Activated CD8-positive, alpha-beta T cell treated with anti-CD3 and anti-CD28 coated beads, Interleukin-2, amount 10 ng/mL, durations not matched to agents 7 days and 5 days (primary cell): ENCODE data around the gene MRPL39. TPM values are rescaled to one million over a fixed set of nuclear protein-coding genes. Genes with fewer than 3 reads are reported as not detected.
"Not testable (repeated sequence)": the region's sequence is repeated elsewhere in the genome, so short reads cannot be mapped to it uniquely, and the experiment has no call there.

Experiments used
- ATAC-seq: fragments of 150-1000 bp; cut with Tn5 transposase; one replicate; pipeline ENCODE4 v1.10.0; 2021; ENCODE audit warnings: moderate library complexity
- CTCF ChIA-PET: fragments of 350-600 bp; sonication (Branson Sonifier 250); formaldehyde crosslinking; loops from one replicate; lab custom pipeline; 2021; ENCODE audit warnings: antibody characterized with exemption; lab: Charles Lee
- POLR2A ChIA-PET: fragments of 350-600 bp; sonication (Branson Sonifier 250); formaldehyde crosslinking; loops from one replicate; lab custom pipeline; 2021; ENCODE audit warnings: antibody characterized with exemption; lab: Charles Lee
- DNase-seq: peaks from one replicate; pipeline ENCODE4 v3.0.0-alpha.2; 2020
- H3K27ac Mint-ChIP-seq: one replicate; pipeline ENCODE4 v1.8.0; 2021; ENCODE audit warnings: mild to moderate bottlenecking, mixed read lengths
- H3K27me3 Mint-ChIP-seq: one replicate; pipeline ENCODE4 v1.8.0; 2021; ENCODE audit warnings: low read depth, mixed read lengths
- H3K36me3 Mint-ChIP-seq: one replicate; pipeline ENCODE4 v1.8.0; 2021; ENCODE audit warnings: low read depth, mixed read lengths
- H3K4me1 Mint-ChIP-seq: one replicate; pipeline ENCODE4 v1.8.0; 2021; ENCODE audit warnings: low read depth, mixed read lengths
- H3K4me3 Mint-ChIP-seq: one replicate; pipeline ENCODE4 v1.8.0; 2021; ENCODE audit warnings: mild to moderate bottlenecking, mixed read lengths
- H3K9me3 Mint-ChIP-seq: one replicate; pipeline ENCODE4 v1.8.0; 2022; ENCODE audit warnings: mixed read lengths; ENCODE audit not compliant: insufficient read depth
- total RNA-seq, 2 experiments: library from RNA; stranded (reverse); gene quantifications; one replicate each; pipeline ENCODE4 v1.2.3, GENCODE V29; 2021

The MRPL39 gene
- total RNA-seq, 2 experiments from 2014 or later = 42.7 to 44.5 TPM

DNA sequence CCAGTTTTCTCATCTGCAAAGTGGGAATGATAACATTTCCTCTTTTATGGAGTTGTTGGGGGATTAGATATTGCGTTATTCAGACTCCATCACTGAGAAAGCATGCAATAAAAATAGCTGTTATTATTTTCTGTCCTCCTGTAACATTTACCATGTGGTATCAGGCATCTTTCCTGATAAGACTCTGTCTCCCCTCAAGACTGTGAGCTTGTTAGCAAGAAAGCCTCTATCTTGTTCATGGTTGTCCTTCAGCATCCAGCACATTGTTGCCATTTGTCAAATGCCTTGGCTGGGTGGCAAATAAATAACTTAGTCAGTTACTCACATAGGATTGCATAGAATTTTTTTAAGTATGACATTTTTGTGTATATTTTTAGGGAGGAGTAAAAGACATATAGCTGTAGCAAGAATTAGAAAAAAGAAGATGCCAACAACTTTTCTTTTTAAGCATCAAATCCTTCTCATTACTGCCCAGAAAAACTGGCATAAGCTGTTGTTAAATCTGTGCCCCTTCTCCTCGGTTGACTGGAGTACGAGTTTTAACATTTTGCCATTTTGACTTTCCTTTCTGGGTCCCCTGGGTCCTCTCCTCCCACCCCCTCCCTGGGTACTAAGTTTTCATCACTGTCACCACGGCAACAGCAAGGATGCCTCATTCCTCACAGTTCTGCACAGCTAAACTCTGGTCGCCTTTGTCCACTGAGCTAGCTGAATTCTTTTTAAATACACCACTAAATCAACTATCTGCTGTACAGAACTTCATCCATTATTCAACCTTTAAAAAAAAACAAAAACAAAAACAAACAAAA is 30.8 kb upstream of the MRPL39 start:
- ATAC-seq = no peak
- CTCF ChIA-PET = interaction anchor here (1.1 to 1.8 kb wide), 4 partner anchors 9 to 247 kb away, joined by 3 to 7 read pairs (median 4); partner anchors contain the start of gene MRPL39
- H3K27ac Mint-ChIP-seq = no peak overlapping the region
- peak overlapping the region; percentile 59 for H3K4me3 Mint-ChIP-seq
- H3K9me3 Mint-ChIP-seq = no peaks in the 10 kb centered on the region
- no peak for DNase-seq
- peaks cover 14% of the 10 kb centered on the region for H3K4me1 Mint-ChIP-seq
- POLR2A ChIA-PET = no interaction called here
- peaks cover 50% of the 10 kb centered on the region for H3K27me3 Mint-ChIP-seq
- no peaks in the 10 kb centered on the region for H3K36me3 Mint-ChIP-seq

DNA sequence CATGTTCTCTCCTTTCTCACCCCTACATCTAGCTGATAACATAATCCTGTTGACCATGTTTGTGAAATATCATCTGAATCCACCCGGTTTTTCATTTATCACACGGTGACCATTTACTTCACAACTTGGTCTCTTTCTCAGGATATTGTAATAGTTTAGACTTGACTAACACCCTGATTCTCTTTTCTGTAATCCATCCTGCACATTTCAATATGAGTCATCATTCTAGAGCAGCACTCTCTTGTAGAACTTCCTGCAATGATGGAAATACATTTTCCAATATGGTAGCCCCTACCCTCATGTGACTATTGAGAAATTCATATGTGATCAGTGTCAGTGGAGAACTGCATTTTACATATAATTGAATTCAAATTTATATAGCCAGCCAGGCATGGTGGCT is 29.4 kb upstream of the MRPL39 start:
- DNase-seq = no peak
- Mint-ChIP-seq H3K36me3 (no peaks in the 10 kb centered on the region), H3K27me3 (peaks cover 44% of the 10 kb centered on the region), H3K4me1 (peaks cover 14% of the 10 kb centered on the region), H3K4me3 (no peak overlapping the region), H3K9me3 (no peaks in the 10 kb centered on the region), H3K27ac (no peak overlapping the region)
- ATAC-seq = no peak
- ChIA-PET CTCF (interaction anchor here (1.8 kb wide), 1 partner anchor 29 kb away, joined by 7 read pairs; the partner anchor contains the start of gene MRPL39), POLR2A (interaction anchor here (0.6 kb wide), 1 partner anchor 55 kb away, joined by 3 read pairs; no protein-coding TSS in a partner anchor)

DNA sequence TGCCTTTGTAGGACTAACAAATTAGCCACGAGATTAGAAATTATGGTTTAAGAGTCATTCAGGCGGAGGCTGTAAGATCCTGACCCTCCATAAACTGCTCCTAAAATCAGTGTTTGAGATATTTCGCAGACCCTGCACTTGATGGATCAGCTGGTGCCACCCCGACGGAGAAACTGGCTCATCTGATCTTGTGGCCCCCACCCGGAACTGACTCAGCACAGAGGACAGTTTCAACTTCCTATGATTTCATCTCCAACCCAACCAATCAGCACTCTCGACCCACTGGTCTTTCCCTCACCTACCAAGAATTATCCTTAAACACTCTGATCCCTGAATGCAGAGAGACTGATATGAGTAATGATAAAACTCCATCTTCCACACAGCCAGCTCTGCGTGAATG is 28.0 kb upstream of the MRPL39 start:
- ChIA-PET POLR2A (no interaction called here), CTCF (no interaction called here)
- Mint-ChIP-seq H3K27ac (no peak overlapping the region), H3K36me3 (no peaks in the 10 kb centered on the region), H3K4me1 (peaks cover 9% of the 10 kb centered on the region), H3K4me3 (no peak overlapping the region), H3K27me3 (peaks cover 31% of the 10 kb centered on the region), H3K9me3 (no peaks in the 10 kb centered on the region)
- ATAC-seq (no peak), DNase-seq (no peak)

DNA sequence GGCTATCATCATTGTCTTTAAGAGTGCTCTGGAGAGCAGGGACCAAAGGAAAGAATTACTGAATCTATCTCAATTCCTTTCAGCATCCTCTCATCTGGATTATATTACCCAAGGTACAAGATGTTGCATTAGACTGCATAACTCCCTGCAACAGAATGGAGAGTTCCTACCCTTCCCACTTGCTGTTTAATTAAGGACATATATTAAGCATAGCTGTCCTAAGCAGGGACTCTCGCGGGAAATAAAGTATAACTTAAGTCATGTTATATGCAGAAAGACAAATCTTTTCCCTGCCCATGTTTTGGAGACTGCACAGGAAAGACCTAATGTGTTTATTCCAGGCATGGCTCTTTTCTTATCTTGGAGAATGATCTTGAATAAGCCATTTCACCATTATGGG is 25.0 kb upstream of the MRPL39 start:
- H3K27me3 Mint-ChIP-seq = peaks cover 18% of the 10 kb centered on the region
- H3K9me3 Mint-ChIP-seq = no peaks in the 10 kb centered on the region
- H3K4me3 Mint-ChIP-seq = no peak overlapping the region
- ChIA-PET CTCF (no interaction called here), POLR2A (no interaction called here)
- ATAC-seq (no peak), DNase-seq (no peak)
- H3K4me1 Mint-ChIP-seq = no peaks in the 10 kb centered on the region
- H3K36me3 Mint-ChIP-seq = no peaks in the 10 kb centered on the region
- H3K27ac Mint-ChIP-seq = no peak overlapping the region

DNA sequence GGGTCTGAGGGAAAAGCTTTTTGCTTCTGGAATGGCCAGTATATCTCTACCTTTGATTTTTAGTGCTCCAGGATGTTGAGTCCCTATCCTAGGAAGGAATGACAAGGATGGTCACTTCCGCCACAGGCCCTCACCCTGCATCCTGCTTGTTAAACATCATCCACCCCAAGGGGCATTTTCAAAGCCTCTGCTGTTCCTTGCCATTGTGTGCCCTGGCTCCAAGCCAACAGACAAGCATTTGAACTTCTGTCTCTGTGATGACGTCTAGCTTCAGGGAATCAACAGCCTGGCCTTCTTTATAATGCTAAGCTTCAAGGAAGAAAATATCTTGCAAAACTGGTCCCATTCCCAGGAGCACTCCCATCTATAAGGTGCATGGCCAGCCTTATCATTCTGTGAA is 19.5 kb upstream of the MRPL39 start:
- Mint-ChIP-seq H3K36me3 (no peaks in the 10 kb centered on the region), H3K9me3 (no peaks in the 10 kb centered on the region), H3K4me3 (no peak overlapping the region), H3K4me1 (no peaks in the 10 kb centered on the region), H3K27ac (no peak overlapping the region), H3K27me3 (peaks cover 3% of the 10 kb centered on the region)
- DNase-seq (no peak), ATAC-seq (no peak)
- ChIA-PET CTCF (interaction anchor here (0.7 to 1.4 kb wide), 2 partner anchors 19 to 21 kb away, joined by 3 read pairs; no protein-coding TSS in a partner anchor), POLR2A (interaction anchor here (0.7 kb wide), 1 partner anchor 577 kb away, joined by 4 read pairs; no protein-coding TSS in a partner anchor)

DNA sequence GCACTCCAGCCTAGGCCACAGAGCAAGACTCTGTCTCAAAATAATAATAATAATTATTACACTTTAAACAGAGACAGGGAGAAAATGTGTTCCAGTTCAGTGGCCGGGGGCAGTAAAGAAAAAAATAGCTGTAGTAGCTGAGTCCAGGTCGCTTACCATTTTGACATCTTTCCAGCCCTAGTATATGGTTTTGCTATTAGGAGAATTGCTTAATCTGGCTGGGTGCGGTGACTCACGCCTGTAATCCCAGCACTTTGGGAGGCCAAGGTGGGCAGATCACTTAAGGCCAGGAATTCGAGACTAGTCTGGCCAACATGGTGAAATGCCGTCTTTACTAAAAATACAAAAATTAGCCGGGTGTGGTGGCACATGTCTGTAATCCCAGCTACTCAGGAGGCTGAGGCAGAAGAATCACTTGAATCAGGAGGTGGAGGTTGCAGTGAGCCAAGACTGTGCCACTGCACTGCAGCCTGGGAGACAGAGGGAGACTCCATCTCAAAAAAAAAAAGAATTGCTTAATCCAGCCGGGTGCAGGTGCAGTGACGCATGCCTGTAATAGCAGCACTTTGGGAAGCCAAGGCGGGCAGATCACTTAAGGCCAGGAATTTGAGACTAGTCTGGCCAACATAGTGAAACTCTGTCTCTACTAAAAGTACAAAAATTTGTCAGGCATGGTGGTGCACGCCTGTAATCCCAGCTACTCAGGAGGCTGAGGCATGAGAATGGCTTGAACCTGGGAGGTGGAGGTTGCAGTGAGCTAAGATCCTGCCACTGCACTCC is 18.7 kb upstream of the MRPL39 start:
- CTCF ChIA-PET = interaction anchor here (1.4 kb wide), 1 partner anchor 21 kb away, joined by 3 read pairs; no protein-coding TSS in a partner anchor
- H3K4me1 Mint-ChIP-seq, H3K4me3 Mint-ChIP-seq, DNase-seq, H3K9me3 Mint-ChIP-seq, H3K36me3 Mint-ChIP-seq, ATAC-seq, H3K27ac Mint-ChIP-seq, POLR2A ChIA-PET, H3K27me3 Mint-ChIP-seq: not testable (repeated sequence)

DNA sequence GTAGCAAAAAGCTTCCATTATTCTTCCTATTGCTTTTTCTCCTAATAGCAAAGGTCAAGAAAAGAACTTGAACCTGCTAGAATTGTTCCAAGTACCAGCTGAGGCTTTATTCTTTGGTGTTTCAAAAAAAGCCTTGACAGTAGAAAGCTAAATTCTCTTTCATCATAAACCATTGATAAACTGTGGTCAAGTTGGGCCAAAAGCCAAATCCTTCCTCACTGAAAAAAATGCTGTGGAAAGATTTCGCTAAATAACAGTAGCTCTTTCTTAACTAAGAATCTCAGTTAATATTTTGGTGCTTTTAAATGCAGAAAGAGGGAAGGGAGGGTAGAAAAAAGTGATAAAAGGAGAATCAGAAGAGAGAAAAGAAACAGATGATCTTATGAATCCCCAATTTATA is 17.8 kb upstream of the MRPL39 start:
- Mint-ChIP-seq H3K4me1 (no peaks in the 10 kb centered on the region), H3K9me3 (no peaks in the 10 kb centered on the region), H3K36me3 (no peaks in the 10 kb centered on the region), H3K27me3 (peaks cover 5% of the 10 kb centered on the region), H3K27ac (no peak overlapping the region), H3K4me3 (no peak overlapping the region)
- ChIA-PET POLR2A (no interaction called here), CTCF (no interaction called here)
- DNase-seq = no peak
- no peak for ATAC-seq

DNA sequence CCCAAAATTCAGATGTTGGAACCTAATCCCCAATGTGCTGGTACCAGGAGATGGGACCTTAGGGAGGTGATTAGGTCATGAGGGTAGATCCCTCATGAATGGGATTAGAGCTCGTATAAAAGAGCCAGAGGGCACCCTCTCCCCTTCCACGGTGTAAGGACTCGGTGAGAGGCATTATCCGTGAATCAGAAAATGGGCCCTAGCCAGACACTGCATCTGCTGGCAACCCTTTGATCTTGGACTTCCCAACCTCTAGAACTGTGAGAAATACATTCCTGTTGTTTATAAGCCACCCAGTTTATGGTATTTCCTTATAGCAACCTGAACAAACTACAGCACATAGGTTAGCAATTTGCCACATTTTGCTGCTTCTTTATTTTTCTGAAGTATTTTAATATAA is 17.2 kb upstream of the MRPL39 start:
- peaks cover 5% of the 10 kb centered on the region for H3K27me3 Mint-ChIP-seq
- no peak for ATAC-seq
- POLR2A ChIA-PET = no interaction called here
- H3K4me1 Mint-ChIP-seq = no peaks in the 10 kb centered on the region
- H3K27ac Mint-ChIP-seq = no peak overlapping the region
- no peaks in the 10 kb centered on the region for H3K9me3 Mint-ChIP-seq
- no peak overlapping the region for H3K4me3 Mint-ChIP-seq
- no peak for DNase-seq
- H3K36me3 Mint-ChIP-seq = no peaks in the 10 kb centered on the region
- CTCF ChIA-PET = no interaction called here

DNA sequence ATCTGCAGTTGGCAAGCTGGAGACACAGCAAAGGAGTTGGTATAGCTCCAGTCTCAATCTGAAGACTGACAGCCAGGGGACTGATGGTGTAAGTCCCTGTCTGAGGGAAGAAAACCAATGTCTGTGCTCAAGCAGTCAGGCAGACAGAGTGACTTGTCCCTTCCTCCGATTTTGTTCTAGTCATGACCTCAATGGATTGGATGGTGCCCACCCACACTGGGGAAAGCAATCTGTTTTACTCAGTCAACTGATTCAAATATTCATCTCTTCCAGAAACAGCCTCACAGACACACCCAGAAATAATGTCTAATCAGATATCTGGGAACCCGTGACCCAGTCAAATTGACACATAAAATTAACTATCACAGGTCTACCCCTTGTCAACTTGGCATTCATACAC is 11.9 kb upstream of the MRPL39 start:
- H3K36me3 Mint-ChIP-seq = no peaks in the 10 kb centered on the region
- H3K4me3 Mint-ChIP-seq = no peak overlapping the region
- no peak for ATAC-seq
- ChIA-PET CTCF (no interaction called here), POLR2A (no interaction called here)
- no peak for DNase-seq
- no peaks in the 10 kb centered on the region for H3K4me1 Mint-ChIP-seq
- no peaks in the 10 kb centered on the region for H3K9me3 Mint-ChIP-seq
- H3K27ac Mint-ChIP-seq = no peak overlapping the region
- peaks cover 5% of the 10 kb centered on the region for H3K27me3 Mint-ChIP-seq

DNA sequence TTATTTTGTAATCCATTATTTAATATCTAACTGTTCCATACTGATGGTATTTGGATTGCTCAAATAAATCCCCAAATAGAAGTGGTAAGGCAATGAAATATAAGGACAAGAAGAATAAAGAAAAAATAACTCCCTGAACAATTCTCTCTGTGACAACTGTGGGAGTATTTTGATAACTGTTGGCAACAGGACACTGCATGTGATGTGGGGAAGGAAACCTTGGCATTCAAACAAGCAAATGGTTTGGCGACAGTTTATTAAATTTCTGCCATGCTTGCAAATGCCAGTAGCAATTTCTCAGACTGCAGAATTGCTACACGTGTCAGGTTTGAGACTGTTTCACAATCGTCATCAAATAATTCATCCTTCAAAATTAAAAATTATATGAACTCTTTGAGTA is 8.6 kb upstream of the MRPL39 start:
- DNase-seq (no peak), ATAC-seq (no peak)
- ChIA-PET CTCF (no interaction called here), POLR2A (no interaction called here)
- H3K27ac Mint-ChIP-seq = no peak overlapping the region
- no peaks in the 10 kb centered on the region for H3K9me3 Mint-ChIP-seq
- no peaks in the 10 kb centered on the region for H3K4me1 Mint-ChIP-seq
- H3K4me3 Mint-ChIP-seq = no peak overlapping the region
- no peaks in the 10 kb centered on the region for H3K36me3 Mint-ChIP-seq
- H3K27me3 Mint-ChIP-seq = peaks cover 6% of the 10 kb centered on the region

DNA sequence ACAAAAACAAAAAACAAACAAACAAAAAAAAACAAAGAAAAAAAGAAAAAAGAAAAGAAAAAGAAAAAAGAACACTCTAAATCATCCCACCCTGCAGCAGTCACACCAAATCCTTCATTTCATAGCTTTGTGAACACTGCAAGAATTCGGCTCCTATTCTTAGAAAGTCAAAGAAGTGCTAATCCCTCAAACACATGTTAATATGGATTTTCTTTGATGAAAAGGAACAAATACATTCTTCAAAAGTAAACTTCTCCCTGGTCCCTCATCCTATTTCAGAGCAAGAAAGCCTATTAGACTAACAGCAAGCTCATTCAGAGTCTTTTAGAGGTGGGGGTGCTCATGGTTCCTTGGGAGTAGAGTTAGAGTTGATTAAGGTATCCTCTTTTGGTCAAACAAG is 7.2 kb upstream of the MRPL39 start:
- H3K36me3 Mint-ChIP-seq = no peaks in the 10 kb centered on the region
- DNase-seq (no peak), ATAC-seq (no peak)
- H3K4me3 Mint-ChIP-seq = no peak overlapping the region
- H3K27ac Mint-ChIP-seq = no peak overlapping the region
- H3K4me1 Mint-ChIP-seq = no peaks in the 10 kb centered on the region
- H3K9me3 Mint-ChIP-seq = no peaks in the 10 kb centered on the region
- H3K27me3 Mint-ChIP-seq = peaks cover 6% of the 10 kb centered on the region
- ChIA-PET POLR2A (no interaction called here), CTCF (no interaction called here)
